Islet of Langerhans (tissue), 1 donor: Measurements from ENCODE around the gene EIF5A.

ENCODE experiments used
- FAIRE-seq: peaks from one replicate; lab custom pipeline; 2011; peaks lifted over from hg19 to GRCh38; lab: Jason Lieb, UNC

Gene EIF5A

GRCh38 chr17:7306911-7307685 lies at the start of gene EIF5A:
EIF5A (plus strand) TSS chr17:7307628; CDS start chr17:7309636, 2,008 bp downstream.
- peak; percentile 89 for FAIRE-seq

DNA sequence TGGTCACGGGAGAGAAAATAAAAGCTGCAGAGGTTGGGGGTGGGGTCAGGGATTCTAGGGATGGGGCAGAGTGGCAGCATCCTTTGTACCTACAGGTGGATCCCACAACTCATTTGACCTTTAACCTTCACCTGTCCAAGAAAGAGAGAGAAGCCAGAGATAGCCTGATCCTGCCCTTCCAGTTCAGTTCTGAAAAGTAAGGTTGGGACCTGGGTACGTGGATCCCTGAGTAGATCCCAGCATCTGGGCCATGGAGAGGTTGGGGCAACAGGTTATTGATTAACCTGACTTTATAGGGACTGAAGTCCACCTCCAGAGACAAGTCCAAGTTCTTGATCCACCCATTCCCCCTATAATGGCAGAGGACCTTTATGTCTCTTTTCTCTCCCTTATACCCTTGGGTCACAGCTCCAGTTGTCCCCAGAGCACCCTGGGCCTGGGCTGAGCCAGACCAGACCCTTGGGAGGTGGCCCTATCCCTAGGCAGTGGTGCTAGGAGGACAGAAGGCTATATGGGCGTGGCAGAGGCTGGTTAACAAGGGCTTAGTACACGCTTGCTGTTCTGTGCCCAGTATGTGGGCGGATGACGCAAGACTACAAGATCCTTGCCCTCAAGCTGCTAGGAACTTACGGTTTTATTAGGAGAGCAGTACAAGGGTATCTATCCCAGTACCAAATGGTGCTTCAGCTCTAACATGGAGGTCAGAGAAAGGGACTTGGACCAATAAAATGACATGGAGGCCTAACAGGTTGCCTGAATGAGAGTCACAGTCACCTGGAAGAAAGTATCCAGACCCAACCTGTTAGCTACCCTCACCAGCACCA lies 48.5 kb upstream of the EIF5A start:
- FAIRE-seq = no peak

GRCh38 chr17:7259555-7259889 lies 47.9 kb upstream of the EIF5A start:
- no peak for FAIRE-seq

DNA sequence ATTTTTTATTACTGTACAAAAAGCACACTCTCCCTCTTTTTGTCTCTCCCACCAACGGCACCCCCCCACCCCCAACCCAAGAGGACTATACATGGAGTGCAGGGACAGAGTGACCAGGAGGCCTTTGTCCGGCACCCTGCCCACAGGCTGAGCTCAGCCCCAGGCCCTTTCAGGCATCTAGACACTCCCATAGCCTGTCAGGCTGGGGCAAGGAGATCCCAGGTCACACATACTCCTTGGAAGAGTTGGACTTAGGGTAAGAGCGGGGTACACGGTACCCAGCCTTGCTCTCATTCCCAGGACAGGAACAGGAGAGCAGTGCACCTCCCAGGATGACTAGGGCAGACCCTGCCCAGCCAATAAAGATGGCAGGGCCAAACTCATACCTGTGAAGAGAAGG lies 47.3 kb upstream of the EIF5A start:
- FAIRE-seq = no peak

- no peak for FAIRE-seq
These were observed 46.6 kb upstream of the EIF5A start for GRCh38 chr17:7260651-7261378.

DNA sequence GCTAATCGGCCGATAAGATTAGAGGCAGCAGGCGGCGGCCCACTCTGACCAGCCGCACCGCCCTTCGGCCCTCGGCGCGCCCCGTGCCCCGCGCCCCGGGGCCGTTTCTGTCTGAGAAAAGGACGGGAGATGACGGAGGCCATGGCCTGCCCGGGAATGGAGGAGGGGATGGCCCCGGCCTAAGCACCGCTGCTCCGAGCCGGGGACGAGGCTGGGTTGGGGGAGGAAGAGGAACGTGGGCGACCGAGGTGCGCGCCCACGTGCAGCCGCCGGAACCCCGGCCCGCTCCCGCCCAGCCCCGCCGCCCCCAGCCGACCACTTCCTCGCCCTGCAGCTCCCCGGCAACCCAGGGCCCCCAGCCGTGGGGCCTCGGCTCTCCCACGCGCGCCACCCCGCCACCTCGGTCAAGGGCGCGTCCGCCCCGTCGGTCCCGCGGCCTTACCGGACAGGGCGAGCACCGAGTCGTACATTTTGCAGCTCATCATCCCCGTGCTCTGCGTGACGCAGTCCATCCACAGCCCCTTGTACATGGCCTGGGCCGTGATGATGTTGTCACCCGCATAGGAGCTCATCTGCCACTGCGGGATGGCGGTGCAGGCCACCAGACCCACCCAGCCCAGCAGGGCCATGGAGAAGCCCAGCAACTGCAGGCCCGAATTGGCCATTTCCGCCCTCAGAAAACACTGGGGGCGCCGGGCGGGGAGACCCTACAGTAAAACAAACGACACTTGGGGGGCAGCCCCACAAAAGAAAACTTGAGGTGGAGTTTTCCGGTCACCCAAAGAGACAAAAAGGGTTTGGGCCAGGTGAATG lies 45.8 kb upstream of the EIF5A start:
- FAIRE-seq = no peak

- no peak for FAIRE-seq
These were observed 45.1 kb upstream of the EIF5A start, which contains the start of gene CLDN7 for GRCh38 chr17:7262192-7262934. CLDN7 (minus strand) TSS chr17:7262478; CDS start chr17:7262043, 435 bp downstream.

GRCh38 chr17:7262935-7263800 lies 44.3 kb upstream of the EIF5A start:
- no peak for FAIRE-seq

GRCh38 chr17:7263801-7264078 lies 43.7 kb upstream of the EIF5A start:
- no peak for FAIRE-seq

DNA sequence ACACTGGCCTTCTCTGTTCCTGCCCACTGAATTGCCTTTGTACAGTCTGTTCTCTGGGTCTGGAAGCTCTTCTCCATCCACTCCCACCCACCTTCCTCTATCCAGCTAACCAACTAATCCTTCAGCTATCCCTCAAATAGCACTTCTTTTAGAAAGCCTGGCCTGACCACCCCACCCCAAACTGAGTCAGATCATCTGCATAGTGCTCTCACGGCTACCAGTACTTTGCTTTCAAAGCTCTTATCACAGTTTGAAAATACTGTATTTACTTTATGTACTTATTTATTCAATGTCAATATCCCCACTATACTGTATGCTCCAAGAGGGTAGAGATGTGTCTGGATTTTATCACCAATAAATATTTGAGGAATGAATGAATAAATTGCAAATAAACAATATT lies 40.6 kb upstream of the EIF5A start:
- no peak for FAIRE-seq

DNA sequence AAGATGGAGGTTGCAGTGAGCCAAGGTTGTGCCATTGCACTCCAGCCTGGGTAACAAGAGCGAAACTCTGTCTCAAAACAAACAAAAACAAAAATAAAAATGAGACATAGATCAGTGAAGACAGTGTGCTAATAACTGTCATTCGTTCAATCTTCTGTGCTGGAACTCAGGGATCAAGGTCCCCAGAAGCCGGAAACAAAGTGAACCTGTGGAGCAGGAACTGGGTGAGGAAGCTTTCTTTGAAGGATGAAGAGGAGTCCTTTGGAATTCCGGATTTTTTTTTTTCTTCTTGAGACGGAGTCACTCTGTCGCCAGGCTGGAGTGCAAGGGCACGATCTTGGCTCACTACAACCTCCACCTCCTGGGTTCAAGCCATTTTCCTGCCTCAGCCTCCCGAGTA lies 28.0 kb upstream of the EIF5A start:
- no peak for FAIRE-seq

DNA sequence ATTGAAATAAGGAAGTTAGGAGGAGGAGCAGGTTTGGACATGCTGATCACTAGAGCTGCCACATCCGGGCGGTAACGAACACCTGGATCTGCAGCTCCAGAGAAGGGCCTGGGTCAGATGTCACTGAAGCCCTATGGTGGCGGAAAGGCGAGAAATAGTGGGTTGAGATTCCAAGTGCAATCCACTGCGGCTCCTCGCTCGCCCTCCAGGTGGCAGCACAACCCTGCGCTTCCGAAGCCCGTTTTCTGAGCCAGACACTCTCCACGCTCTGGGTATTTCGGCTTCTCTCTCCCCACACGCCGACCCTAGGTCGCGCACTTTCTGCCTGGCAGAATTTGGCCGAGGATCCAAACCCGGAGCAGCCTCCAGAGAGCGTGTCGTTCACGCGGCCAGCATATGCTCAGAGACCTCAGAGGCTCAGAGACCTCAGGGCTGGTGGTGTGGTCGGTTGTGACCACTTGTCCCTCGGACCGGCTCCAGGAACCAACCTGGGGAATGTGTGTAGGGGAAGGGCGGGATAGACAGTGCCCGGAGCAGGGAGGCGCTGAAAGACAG lies 26.8 kb upstream of the EIF5A start:
- peak; percentile 45 for FAIRE-seq

DNA sequence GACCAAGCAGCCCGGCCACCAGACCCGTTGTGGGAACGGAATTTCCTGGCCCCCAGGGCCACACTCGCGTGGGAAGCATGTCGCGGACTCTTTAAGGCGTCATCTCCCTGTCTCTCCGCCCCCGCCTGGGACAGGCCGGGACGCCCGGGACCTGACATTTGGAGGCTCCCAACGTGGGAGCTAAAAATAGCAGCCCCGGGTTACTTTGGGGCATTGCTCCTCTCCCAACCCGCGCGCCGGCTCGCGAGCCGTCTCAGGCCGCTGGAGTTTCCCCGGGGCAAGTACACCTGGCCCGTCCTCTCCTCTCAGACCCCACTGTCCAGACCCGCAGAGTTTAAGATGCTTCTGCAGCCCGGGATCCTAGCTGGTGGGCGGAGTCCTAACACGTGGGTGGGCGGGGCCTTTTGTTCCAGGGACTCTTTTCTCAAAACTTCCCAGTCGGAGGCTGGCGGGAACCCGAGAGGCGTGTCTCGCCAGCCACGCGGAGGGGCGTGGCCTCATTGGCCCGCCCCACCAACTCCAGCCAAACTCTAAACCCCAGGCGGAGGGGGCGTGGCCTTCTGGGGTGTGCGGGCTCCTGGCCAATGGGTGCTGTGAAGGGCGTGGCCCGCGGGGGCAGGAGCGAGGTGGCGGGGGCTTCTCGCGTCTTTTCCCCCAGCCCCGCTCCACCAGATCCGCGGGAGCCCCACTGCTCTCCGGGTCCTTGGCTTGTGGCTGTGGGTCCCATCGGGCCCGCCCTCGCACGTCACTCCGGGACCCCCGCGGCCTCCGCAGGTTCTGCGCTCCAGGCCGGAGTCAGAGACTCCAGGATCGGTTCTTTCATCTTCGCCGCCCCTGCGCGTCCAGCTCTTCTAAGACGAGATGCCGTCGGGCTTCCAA lies 26.1 kb upstream of the EIF5A start, which contains the start of gene SLC2A4:
Gene SLC2A4, plus strand, starts transcription at position 645 of the 879 bp plus-strand sequence. Its CDS starts 217 bp downstream, at position 862.
- FAIRE-seq = no peak

GRCh38 chr17:7281953-7282751 lies 25.3 kb upstream of the EIF5A start:
- FAIRE-seq = no peak

- FAIRE-seq = no peak
These were observed 24.6 kb upstream of the EIF5A start for GRCh38 chr17:7282752-7283321.

DNA sequence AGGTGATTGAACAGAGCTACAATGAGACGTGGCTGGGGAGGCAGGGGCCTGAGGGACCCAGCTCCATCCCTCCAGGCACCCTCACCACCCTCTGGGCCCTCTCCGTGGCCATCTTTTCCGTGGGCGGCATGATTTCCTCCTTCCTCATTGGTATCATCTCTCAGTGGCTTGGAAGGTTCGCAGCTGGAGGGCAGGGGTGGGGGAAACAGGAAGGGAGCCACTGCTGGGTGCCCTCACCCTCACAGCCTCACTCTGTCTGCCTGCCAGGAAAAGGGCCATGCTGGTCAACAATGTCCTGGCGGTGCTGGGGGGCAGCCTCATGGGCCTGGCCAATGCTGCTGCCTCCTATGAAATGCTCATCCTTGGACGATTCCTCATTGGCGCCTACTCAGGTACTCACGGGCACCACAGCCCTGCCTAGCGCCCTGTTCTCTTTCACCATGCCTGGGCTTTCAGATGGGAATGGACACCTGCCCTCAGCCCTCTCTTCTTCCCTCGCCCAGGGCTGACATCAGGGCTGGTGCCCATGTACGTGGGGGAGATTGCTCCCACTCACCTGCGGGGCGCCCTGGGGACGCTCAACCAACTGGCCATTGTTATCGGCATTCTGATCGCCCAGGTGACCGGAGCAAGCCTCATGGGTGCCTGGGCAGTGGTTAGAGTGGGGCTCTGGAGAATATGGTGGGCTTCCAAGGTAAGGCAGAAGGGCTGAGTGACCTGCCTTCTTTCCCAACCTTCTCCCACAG lies 23.8 kb upstream of the EIF5A start:
- no peak for FAIRE-seq

GRCh38 chr17:7284911-7285310 lies 22.5 kb upstream of the EIF5A start:
- no peak for FAIRE-seq
